A172 (cell line): ENCODE measurements around the gene CWC22. TPM values are rescaled to one million over a fixed set of nuclear protein-coding genes. Genes with fewer than 3 reads are reported as not detected.
"Not testable (repeated sequence)": the region's sequence is repeated elsewhere in the genome, so short reads cannot be mapped to it uniquely, and the experiment has no call there.

Experiments
- DNase-seq: peaks from one replicate; pipeline ENCODE4 v3.0.0-alpha.2; 2015; ENCODE audit warnings: low spot score
- total RNA-seq: library from RNA; depleted of rRNA; stranded (reverse); fragments of >200 nt; shearing (Covaris generic); gene quantifications from 2 replicates; pipeline ENCODE4 v1.2.3, GENCODE V29; 2014

Gene CWC22
- total RNA-seq, 1 experiment from 2014 or later = 28.0 TPM

DNA sequence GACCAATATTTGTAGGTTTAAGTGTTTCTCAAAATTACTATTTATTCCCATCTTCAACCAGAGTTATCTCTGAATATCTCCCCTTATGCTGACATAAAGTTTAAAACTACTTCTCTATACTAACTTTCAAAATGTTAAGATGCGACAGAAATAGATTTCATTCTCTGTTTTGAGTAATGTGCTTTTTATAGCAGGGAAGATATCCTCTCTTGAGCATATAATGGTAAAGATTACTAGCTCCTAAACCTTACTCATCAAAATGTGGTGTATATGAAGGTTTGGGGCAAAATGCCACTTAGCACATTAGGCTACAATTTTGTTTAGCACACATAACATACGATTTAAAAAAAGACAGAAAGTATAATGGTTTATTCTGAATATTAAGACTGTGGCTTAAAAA is 54.4 kb downstream of the CWC22 start:
- no peak for DNase-seq

DNA sequence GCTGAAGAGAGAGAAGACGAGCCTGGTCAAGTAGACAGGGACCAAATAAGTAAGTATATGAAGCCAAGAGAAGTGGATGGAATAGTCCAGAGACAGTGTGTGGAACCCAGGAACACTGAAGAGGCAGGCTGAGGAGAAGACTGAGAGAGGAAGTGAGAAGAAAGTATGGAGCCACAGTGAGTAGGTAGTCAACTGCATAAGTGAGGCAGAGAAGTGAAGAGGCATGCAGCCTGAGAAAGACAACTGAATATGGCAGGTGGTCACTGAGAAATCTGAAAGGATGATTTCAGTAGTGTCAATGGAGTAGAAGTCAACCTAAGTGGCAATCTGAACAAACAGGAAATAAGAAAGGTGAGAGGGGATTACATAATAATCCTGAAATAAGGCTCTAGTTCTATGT is 55.4 kb downstream of the CWC22 start:
- DNase-seq = no peak

DNA sequence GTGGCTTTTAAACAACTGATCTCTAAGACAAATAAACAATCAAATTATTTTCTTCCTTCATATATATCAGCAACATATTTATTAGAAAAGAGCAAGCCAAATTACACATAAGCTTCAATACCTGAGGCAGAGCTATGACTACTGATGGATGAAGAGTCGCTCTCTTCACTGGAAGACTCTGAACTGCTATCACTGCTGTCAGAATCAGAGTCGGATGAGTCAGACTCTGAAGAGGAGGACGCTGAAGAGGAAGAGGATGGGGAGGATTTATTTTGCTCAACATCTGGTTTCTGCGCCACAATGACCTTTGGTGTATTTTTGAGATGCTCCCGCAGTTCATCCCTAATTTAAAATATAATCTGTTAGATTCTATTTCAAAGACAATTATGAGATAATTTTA is 56.7 kb downstream of the CWC22 start:
- DNase-seq = no peak

DNA sequence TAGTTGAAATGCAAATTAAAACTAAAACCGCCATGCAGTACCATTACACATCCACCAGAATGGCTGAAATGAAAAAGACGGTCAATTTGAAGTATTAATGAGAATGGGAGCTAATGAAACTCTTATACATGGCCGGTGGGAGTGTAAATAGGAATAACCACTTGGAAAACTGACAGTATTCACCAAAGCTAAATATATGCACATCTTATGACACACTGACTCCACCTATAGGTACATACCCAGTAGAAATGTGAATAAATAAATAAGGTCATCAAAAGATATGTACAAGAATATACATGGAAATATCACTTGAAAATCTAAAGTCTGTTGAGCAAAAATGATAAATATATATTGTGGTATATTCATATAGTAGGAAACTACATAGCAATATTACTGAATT is 57.7 kb downstream of the CWC22 start:
- DNase-seq = no peak

DNA sequence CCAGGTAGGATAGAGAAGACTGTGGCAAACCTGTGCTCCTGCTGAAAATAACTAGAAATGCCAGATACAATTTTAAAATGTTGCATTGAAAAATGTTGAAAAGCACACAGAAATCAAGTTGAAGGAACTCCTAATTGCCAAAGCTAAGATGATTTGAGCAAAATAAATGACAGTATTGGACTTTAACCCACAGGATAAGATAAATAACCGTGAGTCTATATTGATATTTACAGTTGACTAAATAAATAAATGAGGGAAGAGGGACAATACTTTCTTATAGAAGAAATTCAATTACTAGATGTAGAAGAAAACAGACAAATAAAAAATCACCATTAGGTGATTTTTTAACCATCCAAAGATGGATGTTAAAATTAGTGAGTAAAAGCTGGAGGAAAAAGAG is 59.0 kb downstream of the CWC22 start:
- DNase-seq = no peak

DNA sequence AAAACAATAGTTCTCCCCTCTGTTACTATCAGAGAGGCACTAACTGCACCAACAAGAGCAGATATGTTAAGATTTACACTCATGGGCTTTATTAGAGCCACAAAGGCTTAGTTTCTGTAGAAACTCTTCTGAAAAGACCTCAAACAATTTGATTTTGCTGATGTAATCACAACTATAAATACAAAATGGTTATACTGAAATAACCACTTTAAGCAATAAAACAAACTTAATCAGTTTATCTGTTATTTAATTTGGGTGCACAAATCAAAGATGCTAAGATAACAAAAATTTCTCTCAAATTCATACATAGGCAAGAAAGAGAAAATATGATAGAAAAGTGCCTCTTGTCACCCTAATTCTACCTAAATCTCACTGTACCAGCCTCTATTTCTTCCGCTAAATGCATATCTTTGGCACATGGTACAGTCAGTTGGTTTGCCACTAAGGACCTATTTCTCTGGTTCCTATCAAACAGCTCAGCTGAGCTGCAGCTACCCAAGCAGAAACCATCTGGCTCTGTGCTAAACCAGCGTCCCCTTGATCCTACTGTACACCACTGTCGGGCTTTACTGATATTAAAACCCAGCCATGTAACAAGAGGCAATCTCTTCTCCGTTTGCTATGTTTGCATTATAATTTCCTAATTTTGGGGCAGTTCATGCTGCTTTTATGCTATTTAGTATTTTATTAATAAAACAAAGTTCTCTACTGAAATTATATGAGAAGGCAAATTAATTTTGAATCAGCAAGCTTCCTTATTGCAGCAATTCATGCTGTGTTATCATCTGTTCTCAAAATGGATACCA is 60.1 kb downstream of the CWC22 start:
- DNase-seq = no peak

DNA sequence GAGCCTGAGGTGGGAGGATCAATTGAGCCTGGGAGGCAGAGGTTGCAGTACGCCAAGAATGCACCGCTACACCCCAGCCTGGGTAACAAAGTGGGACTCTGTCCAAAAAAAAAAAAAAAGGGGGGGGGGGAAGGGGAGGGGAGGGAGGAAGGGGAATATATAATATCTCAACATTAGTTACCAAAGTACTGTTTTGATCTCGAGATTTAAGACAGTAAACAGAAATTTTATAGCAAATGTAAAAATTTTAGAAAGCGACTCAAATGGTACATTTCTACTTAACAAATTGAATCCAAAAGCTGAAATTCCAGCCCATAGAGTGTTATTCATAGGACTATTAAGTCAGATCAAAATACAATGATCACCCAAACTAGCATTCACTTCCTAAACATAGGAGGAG is 60.8 kb downstream of the CWC22 start:
- DNase-seq = no peak

DNA sequence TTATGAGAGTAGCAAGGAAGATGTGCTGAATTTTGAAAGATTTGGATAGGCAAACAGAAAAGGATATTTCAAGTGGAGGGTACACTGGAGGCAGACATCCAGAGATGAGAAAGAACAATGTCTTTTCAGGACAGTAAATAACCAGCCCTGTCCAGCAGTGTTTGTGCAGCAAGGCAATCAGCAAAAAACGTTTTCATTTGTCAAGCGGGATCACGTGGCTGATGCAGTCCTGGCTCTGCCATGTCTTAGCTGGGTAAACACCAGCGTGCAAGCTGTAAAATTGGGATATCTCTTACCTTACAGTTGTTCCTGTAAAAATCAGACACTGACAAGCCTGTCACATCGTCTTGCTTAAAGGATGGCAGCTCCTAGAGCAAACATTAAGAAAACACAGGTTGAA is 67.8 kb downstream of the CWC22 start:
- no peak for DNase-seq

DNA sequence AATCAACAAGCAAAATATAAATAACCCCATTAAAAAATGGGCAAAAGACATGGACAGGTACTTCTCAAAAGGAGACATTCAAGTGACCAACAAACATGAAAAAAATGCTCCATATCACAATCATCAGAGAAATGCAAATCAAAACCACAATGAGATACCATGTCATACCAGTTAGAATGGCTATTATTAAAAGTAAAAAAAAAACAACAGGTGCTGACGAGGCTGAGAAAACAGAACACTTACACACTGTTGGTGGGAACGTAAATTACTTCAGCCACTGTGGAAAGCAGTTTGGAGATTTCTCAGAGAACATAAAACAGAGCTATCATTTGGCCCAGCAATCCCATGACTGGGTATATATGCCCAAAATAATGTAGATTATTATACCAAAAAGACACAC is 69.1 kb downstream of the CWC22 start:
- DNase-seq = no peak

DNA sequence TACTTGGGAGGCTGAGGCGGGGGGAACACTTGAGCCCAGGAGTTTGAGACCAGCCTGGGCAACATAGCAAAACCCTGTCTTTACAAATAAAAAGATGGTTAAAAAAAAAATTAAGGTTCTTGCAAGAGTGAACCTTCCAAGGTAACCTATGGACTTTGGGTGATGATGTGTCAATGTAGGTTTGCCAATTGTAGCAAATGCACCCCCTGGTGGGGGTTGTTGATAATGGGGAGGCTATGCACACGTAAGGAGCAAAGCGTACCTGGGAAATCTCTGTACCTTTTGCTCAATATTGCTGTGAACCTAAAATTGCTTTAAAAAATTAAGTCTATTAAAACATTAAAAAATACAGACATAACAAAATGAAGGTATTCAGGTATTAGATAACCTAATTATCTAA is 70.4 kb downstream of the CWC22 start:
- peak; percentile 10 for DNase-seq

DNA sequence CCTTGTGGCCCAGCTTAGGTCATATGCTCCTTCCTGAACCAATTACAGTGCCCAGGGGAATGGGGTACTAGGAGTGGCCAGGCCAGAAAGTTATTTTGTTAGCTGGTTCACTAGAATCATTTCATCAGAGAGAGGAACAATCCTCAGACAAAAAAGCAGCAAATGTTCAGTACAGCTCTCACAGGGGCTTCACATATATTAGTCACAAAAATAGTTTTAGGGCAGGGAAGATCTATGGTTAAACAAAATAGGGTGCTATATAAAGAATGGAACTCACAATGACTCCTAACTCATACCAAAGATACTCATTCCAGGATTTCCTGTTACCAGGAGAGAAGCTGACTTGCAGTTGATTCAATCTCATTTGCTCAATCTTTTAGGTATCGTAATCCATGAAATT is 71.0 kb downstream of the CWC22 start:
- no peak for DNase-seq

DNA sequence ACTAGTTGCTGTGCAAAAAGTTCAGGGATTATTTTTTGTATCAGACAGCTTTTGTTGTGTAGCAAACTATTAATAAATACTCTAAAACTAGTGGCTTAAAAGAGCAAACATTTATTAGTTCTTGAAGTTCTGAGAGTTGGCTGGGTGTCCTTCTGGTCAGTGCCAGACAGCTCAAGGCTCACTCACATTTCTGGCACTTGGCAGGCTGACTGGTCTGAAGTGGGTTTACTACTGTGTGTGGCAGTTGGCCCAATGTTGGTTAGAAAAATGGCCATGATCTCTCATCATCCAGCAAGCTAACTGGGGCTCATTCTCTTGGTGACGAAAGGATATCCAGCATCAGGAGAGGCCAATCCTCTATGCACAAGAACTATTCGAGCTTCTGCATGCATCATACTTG is 74.3 kb downstream of the CWC22 start:
- no peak for DNase-seq

DNA sequence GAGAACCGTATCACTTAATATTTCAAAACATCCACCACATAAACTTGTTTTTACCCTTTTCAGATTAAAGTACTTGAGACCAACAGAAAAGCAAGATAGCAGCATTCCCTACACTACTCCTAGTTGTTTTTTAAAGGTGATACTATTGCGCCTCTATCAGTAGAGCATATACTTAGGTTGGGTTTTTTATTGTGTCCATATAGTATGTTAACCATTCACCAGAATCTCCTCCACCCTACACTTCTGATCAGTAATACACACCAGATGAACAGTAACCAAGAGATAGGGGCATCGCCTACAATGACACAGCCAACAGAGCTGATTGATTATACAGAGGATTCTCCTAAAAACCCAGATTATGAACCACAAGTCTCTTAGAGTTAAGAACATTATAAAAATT is 75.6 kb downstream of the CWC22 start:
- no peak for DNase-seq

DNA sequence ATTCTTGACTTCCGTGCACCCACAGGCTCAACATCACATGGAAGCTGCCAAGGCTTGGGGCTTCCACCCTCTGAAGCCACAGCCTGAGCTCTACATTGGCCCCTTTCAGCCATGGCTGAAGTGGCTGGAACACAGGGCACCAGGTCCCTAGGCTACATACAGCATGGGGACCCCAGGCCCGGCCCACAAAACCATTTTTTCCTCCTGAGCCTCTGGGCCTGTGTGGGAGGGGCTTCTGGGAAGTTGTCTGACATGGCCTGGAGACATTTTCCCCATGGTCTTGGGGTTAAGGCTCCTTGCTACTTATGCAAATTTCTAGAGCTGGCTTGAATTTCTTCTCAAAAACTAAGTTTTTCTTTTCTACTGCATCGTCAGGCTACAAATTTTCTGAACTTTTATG is 77.1 kb downstream of the CWC22 start:
- not testable (repeated sequence) for DNase-seq

DNA sequence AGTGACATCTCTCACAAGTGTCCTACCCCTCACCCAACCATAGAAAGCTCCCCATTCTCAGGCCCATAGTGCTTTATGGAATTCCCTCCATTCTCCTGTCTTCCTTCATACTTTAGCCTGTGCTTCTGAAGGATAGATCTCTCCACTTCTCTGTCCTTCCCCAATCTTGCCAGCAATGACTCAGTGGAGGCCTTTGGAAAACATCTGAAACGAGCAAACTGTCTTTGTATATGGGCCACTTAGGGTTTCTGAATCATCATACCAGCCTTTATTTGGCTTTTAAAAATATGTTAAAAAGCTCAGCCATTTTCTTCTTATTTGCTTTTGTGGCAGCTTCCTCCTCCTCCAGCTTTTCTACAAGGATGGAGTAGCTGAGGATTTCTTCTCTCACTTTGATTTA is 80.1 kb downstream of the CWC22 start:
- no peak for DNase-seq

DNA sequence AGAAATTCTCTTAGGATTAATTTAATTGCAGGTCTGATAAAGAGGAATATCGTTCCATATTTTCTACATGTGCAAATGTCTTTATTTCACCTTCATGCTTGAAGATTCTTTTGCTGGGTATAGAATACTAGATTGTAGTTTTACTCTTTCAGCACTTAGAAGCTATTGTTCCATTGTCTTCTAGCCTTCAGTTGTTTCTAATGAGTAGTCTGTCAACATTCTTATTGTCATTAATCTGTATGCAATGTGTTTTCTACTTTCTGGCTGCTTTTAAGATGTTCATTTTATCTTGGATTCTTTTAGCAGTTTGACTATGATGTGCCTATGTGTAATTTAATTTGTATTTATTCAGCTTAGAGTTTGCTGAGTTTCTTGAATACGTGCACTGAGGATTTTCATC is 81.4 kb downstream of the CWC22 start:
- no peak for DNase-seq

DNA sequence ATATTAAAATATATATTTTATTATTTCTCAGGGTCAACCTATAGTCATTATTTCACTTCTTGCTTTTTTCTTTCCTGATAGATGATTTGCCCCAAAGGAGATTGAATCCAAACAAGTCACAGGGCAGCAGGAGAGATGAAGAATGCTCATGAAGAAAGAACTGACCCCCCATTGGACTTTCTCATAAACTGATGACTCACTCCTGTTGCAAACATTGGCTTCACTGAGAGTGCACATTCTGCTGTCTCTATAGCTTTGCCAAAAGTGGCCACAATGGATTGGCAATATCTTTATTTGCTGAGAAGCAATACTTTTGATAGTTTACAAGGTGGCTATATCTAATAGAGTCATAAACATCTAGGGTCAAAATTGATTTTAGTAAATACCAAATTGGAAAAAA is 89.8 kb downstream of the CWC22 start:
- DNase-seq = no peak

DNA sequence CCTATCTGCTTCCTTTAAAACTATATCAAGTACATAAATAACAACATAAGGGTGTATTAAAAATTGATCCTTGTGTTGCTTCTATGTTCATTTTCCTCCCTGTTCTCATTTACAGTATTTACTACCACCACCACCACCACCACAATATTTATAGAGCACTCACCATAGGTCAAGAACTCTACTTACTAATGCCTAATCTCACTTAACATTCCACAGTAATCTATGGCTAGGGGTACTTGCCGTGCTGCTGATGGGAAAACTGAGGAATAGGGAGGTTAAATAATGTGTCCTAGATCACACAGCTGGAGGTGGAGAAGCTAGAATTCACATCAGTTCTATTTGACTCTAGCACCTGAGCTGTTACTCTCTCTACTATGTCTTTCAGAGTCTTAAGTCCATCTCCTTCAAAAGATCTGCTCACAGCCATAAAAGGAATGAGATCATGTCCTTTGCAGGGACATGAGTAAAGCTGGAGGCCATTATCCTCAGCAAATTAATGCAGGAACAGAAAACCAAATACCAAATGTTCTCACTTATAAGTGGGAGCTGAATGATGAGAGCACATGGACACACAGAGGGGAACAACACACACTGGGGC is 91.6 kb downstream of the CWC22 start:
- DNase-seq = no peak

DNA sequence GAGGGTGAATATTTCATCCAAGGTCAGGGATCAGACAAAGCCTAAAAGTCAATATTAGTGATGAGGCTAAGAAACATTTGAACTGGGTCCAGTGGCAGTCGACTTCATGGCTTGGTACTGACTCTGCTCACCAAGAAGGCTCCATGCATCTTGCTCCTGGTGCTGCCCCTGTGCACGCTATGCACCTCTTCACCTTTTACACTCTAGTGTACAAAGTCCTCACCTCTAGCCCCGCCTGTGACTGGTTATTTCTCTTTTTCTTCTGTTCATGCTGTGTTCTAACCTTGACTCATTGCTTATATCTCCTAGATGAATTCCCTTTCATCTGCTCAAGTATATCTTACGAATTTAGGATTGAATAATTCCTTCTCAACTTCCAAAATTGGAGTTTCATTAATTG is 93.3 kb downstream of the CWC22 start:
- DNase-seq = no peak

DNA sequence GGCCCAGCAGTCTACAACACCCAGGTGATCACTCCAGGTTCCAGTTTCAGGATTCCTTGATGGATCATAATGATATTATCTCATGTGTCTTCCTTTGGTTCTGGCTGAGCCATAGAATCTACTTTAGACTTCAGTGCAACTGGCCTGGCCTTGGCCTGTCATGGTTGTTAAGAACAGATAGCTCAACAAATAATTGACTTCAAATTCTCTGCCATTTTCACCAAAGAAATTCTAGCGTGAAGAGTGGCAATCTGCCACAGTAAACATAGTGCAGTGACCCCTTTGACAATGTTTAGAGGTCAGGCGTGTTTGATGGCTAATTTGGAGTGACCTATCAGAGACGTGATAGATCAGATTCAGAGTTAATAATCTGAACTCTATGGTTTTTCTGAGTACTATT is 95.5 kb downstream of the CWC22 start:
- DNase-seq = no peak

DNA sequence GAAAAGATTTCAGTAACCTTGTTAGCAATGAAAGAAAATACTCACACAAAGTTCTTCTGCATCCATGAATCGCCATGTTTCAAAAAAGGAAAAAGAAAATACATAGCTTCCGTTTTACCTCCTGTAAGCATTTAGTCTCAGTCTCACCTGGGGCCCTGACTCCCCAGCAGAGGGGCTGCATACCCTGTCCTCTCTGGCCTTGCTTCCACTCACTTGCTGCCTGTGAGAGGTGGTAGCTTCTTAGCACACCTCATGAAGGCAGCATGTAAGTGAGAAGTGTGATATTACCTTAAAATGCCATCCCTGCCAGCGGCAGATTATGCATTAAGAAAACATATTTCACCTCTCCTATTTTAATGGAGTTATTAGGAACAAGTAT is 96.4 kb downstream of the CWC22 start:
- DNase-seq = no peak

DNA sequence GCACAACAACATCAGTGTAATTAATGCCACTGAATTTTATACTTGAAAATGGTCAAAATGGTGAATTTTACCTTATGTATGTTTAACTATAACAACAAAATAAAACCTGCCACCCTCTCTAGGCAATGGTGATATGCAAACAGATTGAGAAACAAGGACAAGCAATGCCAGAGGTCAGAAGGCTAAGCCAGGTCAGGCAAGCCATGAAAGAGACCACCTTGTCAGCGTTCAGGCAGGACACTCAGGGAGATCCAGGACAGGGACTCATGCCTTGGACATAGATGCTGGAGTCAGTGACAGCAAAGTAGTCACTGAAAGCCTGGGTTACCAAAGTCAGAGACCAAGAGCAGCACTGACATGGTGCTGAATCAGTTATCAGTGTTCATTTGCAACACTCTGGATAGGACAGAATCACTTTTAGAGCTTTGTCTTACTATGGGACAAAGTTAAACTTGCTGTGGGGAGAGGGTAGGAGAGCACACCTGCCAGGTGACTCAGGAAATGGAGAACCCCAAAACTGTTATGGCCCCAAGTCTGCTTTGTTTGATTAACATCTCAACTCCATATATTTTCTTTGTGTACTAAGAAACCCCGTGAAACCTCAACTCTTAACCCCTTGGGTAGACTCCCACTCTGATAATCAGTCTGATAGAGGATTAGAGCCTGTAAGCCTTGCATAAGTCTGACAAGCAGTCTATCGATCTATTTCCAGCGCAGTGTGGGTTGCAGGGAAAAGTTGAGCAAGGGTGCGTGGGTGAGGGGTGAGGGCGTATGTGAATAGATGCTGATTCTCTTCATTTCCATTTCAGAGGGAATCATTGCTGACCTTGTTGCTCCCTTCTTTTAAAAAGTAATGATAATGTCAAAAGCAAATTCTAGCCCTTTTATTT is 97.0 kb downstream of the CWC22 start:
- no peak for DNase-seq

DNA sequence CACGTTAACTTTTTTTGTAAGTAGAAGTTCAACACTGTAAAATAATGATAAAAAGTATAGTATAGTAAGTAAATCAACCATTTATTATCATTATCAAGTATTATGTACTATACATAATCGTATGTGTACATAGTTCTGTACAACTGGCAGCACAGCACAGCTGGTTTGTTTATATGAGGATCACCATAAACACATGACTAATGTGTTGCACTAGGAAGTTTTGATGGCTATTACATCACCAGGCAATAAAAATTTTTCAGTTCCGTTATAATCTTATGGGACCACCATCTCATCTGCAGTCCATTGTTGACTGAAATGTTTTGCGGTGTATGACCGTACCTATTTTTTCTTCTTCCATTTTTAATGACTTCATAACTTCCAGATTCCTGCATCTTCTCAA is 106.4 kb downstream of the CWC22 start:
- DNase-seq = no peak
